Activated CD8-positive, alpha-beta memory T cell treated with anti-CD3 and anti-CD28 coated beads, Interleukin-2, amount 50 U/mL, for 1 hour (primary cell): Measurements from ENCODE around the gene RINL.

Experiments
- DNase-seq: peaks from one replicate; pipeline ENCODE4 v3.0.0-alpha.2; 2020; ENCODE audit errors: extremely low read depth

Gene RINL

GRCh38 chr19:38877781-38878574, at the start of gene RINL:
RINL (minus strand) TSS chr19:38878275; CDS start chr19:38876742, 1,533 bp downstream.
- DNase-seq, result no peak

- no peak for DNase-seq
Measured at GRCh38 chr19:38924388-38924787, 46.3 kb upstream of the RINL start.

- DNase-seq, result no peak
Measured at GRCh38 chr19:38922482-38922881, 44.4 kb upstream of the RINL start.

GRCh38 chr19:38921420-38922274, 43.6 kb upstream of the RINL start:
- DNase-seq, result no peak

- no peak for DNase-seq
Measured at GRCh38 chr19:38920602-38921419, 42.7 kb upstream of the RINL start.

- no peak for DNase-seq
Measured at GRCh38 chr19:38919837-38920601, 41.9 kb upstream of the RINL start.

GRCh38 chr19:38918526-38918925, 40.5 kb upstream of the RINL start:
- DNase-seq, result no peak

- DNase-seq, result no peak
Measured at GRCh38 chr19:38917921-38918491, 39.9 kb upstream of the RINL start.

GRCh38 chr19:38917516-38917915, 39.4 kb upstream of the RINL start:
- no peak for DNase-seq

- DNase-seq, result no peak
Measured at GRCh38 chr19:38915329-38916321, 37.5 kb upstream of the RINL start.

- no peak for DNase-seq
Measured at GRCh38 chr19:38913958-38914357, 35.9 kb upstream of the RINL start.

- DNase-seq, result no peak
Measured at GRCh38 chr19:38912600-38913514, 34.8 kb upstream of the RINL start.

- no peak for DNase-seq
Measured at GRCh38 chr19:38911388-38912001, 33.4 kb upstream of the RINL start.

- DNase-seq, result no peak
Measured at GRCh38 chr19:38910488-38910887, 32.4 kb upstream of the RINL start.

- no peak for DNase-seq
Measured at GRCh38 chr19:38908911-38909310, 30.8 kb upstream of the RINL start.

GRCh38 chr19:38907670-38908069, 29.6 kb upstream of the RINL start:
- no peak for DNase-seq

- DNase-seq, result no peak
Measured at GRCh38 chr19:38907227-38907626, 29.2 kb upstream of the RINL start.

GRCh38 chr19:38905620-38906019, 27.5 kb upstream of the RINL start:
- no peak for DNase-seq
